Transverse colon (tissue), 4 donors: ENCODE results near the gene VWA8. TPM values are rescaled to one million over a fixed set of nuclear protein-coding genes. Genes with fewer than 3 reads are reported as not detected.

Source experiments
- DNase-seq: peaks from one replicate; pipeline ENCODE4 v3.0.0-alpha.2; 2019
- H3K27ac ChIP-seq, 4 donors: fragments of 200-600 bp; sonication (generic); 2 replicates each; pipeline ENCODE4 v1.5.1; 2016 to 2018; ENCODE audit warnings: inconsistent platforms in 4 of 4
- H3K27me3 ChIP-seq: fragments of 200-600 bp; sonication (generic); 2 replicates; pipeline ENCODE4 v1.5.1; 2017; ENCODE audit warnings: inconsistent platforms
- H3K36me3 ChIP-seq, 4 donors: fragments of 200-600 bp; sonication (generic); 2 replicates each; pipeline ENCODE4 v1.5.1; 2017 to 2019; ENCODE audit warnings: inconsistent platforms in 4 of 4
- H3K4me1 ChIP-seq, 4 donors: fragments of 200-600 bp; sonication (generic); 2 replicates each; pipeline ENCODE4 v1.5.1; 2017 to 2020; ENCODE audit warnings: inconsistent platforms in 4 of 4
- H3K4me3 ChIP-seq, 4 donors: fragments of 200-600 bp; sonication (generic); 1 replicate in 1 of 4; 2 replicates in 3 of 4; pipeline versions ENCODE4 v1.5.1 to v1.6.1; 2017 to 2019; ENCODE audit warnings: inconsistent platforms in 4 of 4
- H3K9me3 ChIP-seq, 2 donors: fragments of 200-600 bp; sonication (generic); 2 replicates each; pipeline ENCODE4 v1.5.1; 2017 to 2019; ENCODE audit warnings: inconsistent platforms in 2 of 2
- EP300 ChIP-seq: sonication (generic); formaldehyde crosslinking; IDR thresholded peaks from one replicate; pipeline ENCODE4 v1.6.1; 2017; ENCODE audit warnings: antibody characterized with exemption, low read depth
- POLR2A ChIP-seq: fragments of 450-650 bp; IDR thresholded peaks from one replicate; pipeline ENCODE4 v1.6.1; 2016; ENCODE audit warnings: antibody characterized with exemption, mild to moderate bottlenecking, moderate library complexity
- POLR2AphosphoS5 ChIP-seq, 3 donors: sonication (generic); formaldehyde crosslinking; IDR thresholded peaks; one replicate each; pipeline ENCODE4 v1.6.1; 2016; ENCODE audit warnings: antibody characterized with exemption in 3 of 3
- WGBS, 2 donors: methylation state at CpG; one replicate each; pipeline ENCODE4 v1.1.5; 2018; ENCODE audit warnings: low coverage in 1 of 2; 5-methylcytosine and 5-hydroxymethylcytosine counted together
- in situ Hi-C, 4 donors: fragments of 200-750 bp; cut with MboI; loops; one replicate each; pipeline versions ENCODE4 v1.15.0 to v1.15.1; 2017; ENCODE audit warnings: low sequenced_read_pairs in 3 of 4, low pct_ligation_motif_present in 1 of 4, low pct_unique_long_range_greater_than_20kb in 1 of 4
- intact Hi-C: fragments of 100-400 bp; cut with DNase I; formaldehyde crosslinking; loops from one replicate; pipeline ENCODE4 v1.15.1; 2023; ENCODE audit warnings: low total_unique reads
- total RNA-seq, 4 donors: library from RNA; depleted of rRNA; stranded (reverse); fragments of >200 nt; gene quantifications; one replicate each; pipeline ENCODE4 v1.1.0, GENCODE V29; 2016
- TF ChIP-seq, protein P1 (sequence below), 5 experiments: fragments of 200-600 bp in 3 of 5; fragments of 450-650 bp in 2 of 5; sonication (generic) in 3 of 5; IDR thresholded peaks; 1 replicate in 2 of 5; 2 replicates in 3 of 5; pipeline ENCODE4 v1.5.1; 2016 to 2017; ENCODE audit warnings: antibody characterized with exemption in 5 of 5, inconsistent platforms in 3 of 5, mild to moderate bottlenecking in 2 of 5, moderate library complexity in 1 of 5

The VWA8 gene
- total RNA-seq, 4 donors from 2014 or later: 12.7 to 65.1 (median 35.0) TPM

DNA sequence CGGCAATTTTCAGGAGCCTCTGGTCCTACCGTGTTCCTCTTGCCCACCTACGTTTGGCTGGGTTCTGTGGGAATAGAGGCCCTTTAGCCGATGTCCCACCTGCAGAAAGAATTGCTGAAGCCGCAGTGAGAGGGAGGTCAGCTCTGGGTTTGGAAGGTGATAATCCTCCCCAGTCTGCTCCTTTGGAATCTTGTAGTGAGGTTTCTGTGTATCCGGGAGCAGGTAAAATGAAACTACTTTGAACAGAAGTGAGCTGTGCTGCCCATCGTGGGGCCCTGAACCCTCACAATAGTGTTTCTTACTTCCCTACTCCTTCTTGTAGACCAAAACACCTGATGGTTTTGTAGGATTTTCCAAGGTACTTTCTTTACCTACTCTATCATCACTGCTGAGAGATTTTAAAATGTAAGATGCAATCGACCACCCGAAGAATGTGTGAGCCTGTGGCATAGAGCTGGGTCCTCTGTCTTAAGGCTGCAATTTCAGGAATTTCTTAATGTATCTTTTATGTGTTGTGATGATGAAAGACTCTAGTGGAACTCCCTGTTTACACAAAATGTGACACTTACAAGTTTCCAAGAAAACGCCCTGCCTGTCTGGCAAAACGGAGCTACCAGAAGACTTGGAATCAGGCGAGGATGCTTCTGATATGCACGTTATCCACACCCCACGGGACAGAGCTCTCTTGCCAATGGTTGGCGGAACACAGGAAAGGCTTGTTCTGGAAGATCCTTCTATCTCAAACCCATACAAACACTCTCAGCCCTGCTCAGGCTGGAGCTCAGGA lies 427.4 kb downstream of the VWA8 start:
- no peak for TF ChIP-seq POLR2A
- TF ChIP-seq, protein P1, sequence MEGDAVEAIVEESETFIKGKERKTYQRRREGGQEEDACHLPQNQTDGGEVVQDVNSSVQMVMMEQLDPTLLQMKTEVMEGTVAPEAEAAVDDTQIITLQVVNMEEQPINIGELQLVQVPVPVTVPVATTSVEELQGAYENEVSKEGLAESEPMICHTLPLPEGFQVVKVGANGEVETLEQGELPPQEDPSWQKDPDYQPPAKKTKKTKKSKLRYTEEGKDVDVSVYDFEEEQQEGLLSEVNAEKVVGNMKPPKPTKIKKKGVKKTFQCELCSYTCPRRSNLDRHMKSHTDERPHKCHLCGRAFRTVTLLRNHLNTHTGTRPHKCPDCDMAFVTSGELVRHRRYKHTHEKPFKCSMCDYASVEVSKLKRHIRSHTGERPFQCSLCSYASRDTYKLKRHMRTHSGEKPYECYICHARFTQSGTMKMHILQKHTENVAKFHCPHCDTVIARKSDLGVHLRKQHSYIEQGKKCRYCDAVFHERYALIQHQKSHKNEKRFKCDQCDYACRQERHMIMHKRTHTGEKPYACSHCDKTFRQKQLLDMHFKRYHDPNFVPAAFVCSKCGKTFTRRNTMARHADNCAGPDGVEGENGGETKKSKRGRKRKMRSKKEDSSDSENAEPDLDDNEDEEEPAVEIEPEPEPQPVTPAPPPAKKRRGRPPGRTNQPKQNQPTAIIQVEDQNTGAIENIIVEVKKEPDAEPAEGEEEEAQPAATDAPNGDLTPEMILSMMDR (IDR thresholded peaks at IDR 0.05): no peak
- no peak for TF ChIP-seq EP300
- no peak for TF ChIP-seq POLR2AphosphoS5 (IDR thresholded peaks at IDR 0.05)
- no peak overlapping the region for H3K27ac ChIP-seq
- H3K9me3 ChIP-seq: no peaks in the 10 kb centered on the region
- H3K4me3 ChIP-seq: no peak overlapping the region
- in situ Hi-C loops (no loop called here), intact Hi-C loops (no loop called here)
- 70 to 74% methylated on average over 9 to 15 of the region's 15 CpGs for WGBS, 2 donors
- no peak for DNase-seq
- H3K27me3 ChIP-seq: no peaks in the 10 kb centered on the region
- H3K36me3 ChIP-seq: no peaks in the 10 kb centered on the region
- H3K4me1 ChIP-seq: no peaks in the 10 kb centered on the region

DNA sequence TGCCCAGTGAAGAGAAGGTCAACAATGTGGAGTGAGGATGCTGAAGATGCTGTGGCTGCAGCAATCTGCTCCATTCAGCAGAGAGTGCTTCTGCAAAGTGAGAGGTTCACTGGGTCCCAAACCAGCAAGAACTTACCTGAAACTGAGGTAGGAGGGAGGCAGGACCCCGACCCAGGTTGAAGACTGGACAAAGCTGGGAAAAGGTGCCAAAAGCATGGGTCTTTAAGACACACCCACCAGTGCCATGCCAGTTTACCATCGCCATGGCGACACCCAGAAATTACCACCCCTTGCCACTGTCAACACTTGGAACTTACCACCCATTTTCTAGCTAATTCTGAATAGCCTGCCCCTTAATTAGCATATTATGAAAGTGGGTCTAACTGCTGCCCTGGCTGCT lies 432.9 kb downstream of the VWA8 start:
- H3K27me3 ChIP-seq: no peaks in the 10 kb centered on the region
- in situ Hi-C loops (no loop called here), intact Hi-C loops (no loop called here)
- WGBS, 2 donors: 92% methylated on average over 3 of the region's 3 CpGs; no CpG with 5 or more reads in 1 of the 2 donors
- H3K4me3 ChIP-seq: no peak overlapping the region
- no peaks in the 10 kb centered on the region for H3K36me3 ChIP-seq
- H3K4me1 ChIP-seq: no peaks in the 10 kb centered on the region
- H3K9me3 ChIP-seq: no peaks in the 10 kb centered on the region
- no peak overlapping the region for H3K27ac ChIP-seq
- no peak for TF ChIP-seq EP300
- TF ChIP-seq POLR2A: no peak
- no peak for TF ChIP-seq POLR2AphosphoS5 (IDR thresholded peaks at IDR 0.05)
- TF ChIP-seq, protein P1 (IDR thresholded peaks at IDR 0.05): no peak
- no peak for DNase-seq

DNA sequence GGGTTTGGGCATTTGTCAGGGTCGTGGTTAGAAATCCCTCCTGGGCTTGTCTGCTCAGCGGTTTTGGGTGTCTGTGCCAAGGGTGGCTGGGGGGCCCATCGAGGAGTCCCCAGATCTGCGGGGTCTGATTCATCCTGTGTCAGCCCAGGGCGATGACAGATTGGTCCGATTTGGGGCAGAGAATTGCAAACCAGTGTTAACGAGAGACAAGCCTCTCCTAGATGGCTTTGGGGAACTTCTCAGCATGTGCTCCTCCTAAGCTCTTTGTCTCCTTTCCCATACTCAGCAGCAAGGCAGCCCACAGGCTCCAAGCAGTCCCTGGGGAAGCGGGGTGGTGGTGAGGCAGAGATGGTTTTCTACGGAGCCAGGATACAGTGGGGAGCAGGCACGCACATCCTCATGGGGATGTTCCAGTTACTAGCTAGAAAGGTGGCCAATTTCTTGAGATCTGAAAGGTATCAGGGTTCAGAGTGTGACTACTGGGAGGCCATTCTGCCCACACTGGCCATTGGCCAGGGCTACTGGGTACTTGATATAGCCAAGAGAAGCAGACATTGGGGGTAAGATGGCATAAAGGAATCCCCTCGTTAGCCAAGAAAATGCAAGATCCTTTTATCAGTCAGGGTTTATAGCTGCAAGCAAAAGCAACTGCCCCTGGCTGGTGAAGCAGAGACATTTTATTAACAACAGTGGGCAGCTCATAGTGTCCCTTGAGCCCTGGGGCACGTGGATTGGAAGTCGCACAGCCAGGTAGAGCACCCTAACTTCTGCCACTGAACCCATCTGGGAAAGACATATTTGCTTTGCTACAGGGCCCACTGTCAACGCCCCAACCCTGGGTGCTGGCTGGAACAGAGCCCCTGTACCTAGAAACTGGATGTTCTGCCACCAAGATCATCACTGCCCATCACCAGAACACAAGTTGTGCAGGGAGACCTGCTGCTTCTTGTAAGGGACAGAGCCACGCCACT lies 440.0 kb downstream of the VWA8 start:
- WGBS, 2 donors: 70 to 88% methylated on average over 2 to 15 of the region's 15 CpGs
- DNase-seq: no peak
- no peak overlapping the region for H3K4me3 ChIP-seq

More for the DNA sequence above, 440.0 kb downstream of the VWA8 start:
- Histone ChIP-seq H3K36me3 (no peaks in the 10 kb centered on the region), H3K9me3 (no peaks in the 10 kb centered on the region), H3K27ac (no peak overlapping the region), H3K4me1 (no peaks in the 10 kb centered on the region), H3K27me3 (no peaks in the 10 kb centered on the region)
- in situ Hi-C loops: no loop called here
- no peak for TF ChIP-seq EP300
- TF ChIP-seq, protein P1 (IDR thresholded peaks at IDR 0.05): no peak
- TF ChIP-seq POLR2AphosphoS5 (IDR thresholded peaks at IDR 0.05): no peak
- no peak for TF ChIP-seq POLR2A
- intact Hi-C loops: no loop called here
